GM18519 (cell line): ENCODE measurements around the gene FAM241A.
"Not testable (repeated sequence)": the region's sequence is repeated elsewhere in the genome, so short reads cannot be mapped to it uniquely, and the experiment has no call there.

ENCODE experiments used
- ATAC-seq: cut with Tn5 transposase; IDR thresholded peaks from one replicate; pipeline ENCODE4 v1.9.1; 2021; ENCODE audit warnings: mild to moderate bottlenecking, moderate library complexity; ENCODE audit not compliant: unreplicated experiment, low FRiP score

Gene FAM241A

GRCh38 chr4:112130906-112131305 lies 14.3 kb upstream of the FAM241A start:
- ATAC-seq, result no peak

- no peak for ATAC-seq
Observed at GRCh38 chr4:112136551-112136950, 8.7 kb upstream of the FAM241A start.

- ATAC-seq, result no peak
Observed at GRCh38 chr4:112138538-112138937, 6.7 kb upstream of the FAM241A start.

- ATAC-seq, result no peak
Observed at GRCh38 chr4:112140536-112140935, 4.7 kb upstream of the FAM241A start.

GRCh38 chr4:112141366-112142138 lies 3.7 kb upstream of the FAM241A start:
- no peak for ATAC-seq

GRCh38 chr4:112142182-112142581 lies 3.1 kb upstream of the FAM241A start:
- no peak for ATAC-seq

GRCh38 chr4:112143781-112144180 lies 1.5 kb upstream of the FAM241A start:
- ATAC-seq, result no peak

GRCh38 chr4:112144546-112145325 lies 518 bp upstream of the FAM241A start:
- ATAC-seq, result no peak

- peak; percentile 32 for ATAC-seq
Observed at GRCh38 chr4:112145790-112146501, 692 bp downstream of the FAM241A start.

- no peak for ATAC-seq
Observed at GRCh38 chr4:112146502-112146813, 1.2 kb downstream of the FAM241A start.

- no peak for ATAC-seq
Observed at GRCh38 chr4:112147697-112148096, 2.4 kb downstream of the FAM241A start.

GRCh38 chr4:112150920-112151319 lies 5.7 kb downstream of the FAM241A start:
- no peak for ATAC-seq

GRCh38 chr4:112152521-112152920 lies 7.3 kb downstream of the FAM241A start:
- no peak for ATAC-seq

- no peak for ATAC-seq
Observed at GRCh38 chr4:112153211-112153791, 8.0 kb downstream of the FAM241A start.

GRCh38 chr4:112156112-112156511 lies 10.9 kb downstream of the FAM241A start:
- ATAC-seq, result no peak

GRCh38 chr4:112156553-112156952 lies 11.3 kb downstream of the FAM241A start:
- no peak for ATAC-seq

GRCh38 chr4:112163706-112164105 lies 18.5 kb downstream of the FAM241A start:
- not testable (repeated sequence) for ATAC-seq

GRCh38 chr4:112167794-112168193 lies 22.5 kb downstream of the FAM241A start:
- no peak for ATAC-seq

- no peak for ATAC-seq
Observed at GRCh38 chr4:112168719-112169500, 23.7 kb downstream of the FAM241A start.

GRCh38 chr4:112170451-112170993 lies 25.3 kb downstream of the FAM241A start:
- ATAC-seq, result no peak
